Measurements from ENCODE around the gene PDE4B.

- TF ChIP-seq CTCF (IDR thresholded peaks at IDR 0.05): no peak
- TF ChIP-seq POLR2A (IDR thresholded peaks at IDR 0.05): no peak
- TF ChIP-seq POLR2AphosphoS5 (IDR thresholded peaks at IDR 0.05; ENCODE audit: insufficient read depth in 1 of 2, low read depth in 1 of 2): no peak
Measured at GRCh38 chr1:65946376-65946775, 153.7 kb downstream of the PDE4B start.

Data from vagina (tissue), 2 donors.